ENCODE measurements around the gene NCK2. TPM values are rescaled to one million over a fixed set of nuclear protein-coding genes. Genes with fewer than 3 reads are reported as not detected.
A peak's percentile ranks its signal among the peaks of the same experiment; 100 is the strongest.

Gene NCK2
- total RNA-seq, 1 donor from 2014 or later: 31.0 TPM

DNA sequence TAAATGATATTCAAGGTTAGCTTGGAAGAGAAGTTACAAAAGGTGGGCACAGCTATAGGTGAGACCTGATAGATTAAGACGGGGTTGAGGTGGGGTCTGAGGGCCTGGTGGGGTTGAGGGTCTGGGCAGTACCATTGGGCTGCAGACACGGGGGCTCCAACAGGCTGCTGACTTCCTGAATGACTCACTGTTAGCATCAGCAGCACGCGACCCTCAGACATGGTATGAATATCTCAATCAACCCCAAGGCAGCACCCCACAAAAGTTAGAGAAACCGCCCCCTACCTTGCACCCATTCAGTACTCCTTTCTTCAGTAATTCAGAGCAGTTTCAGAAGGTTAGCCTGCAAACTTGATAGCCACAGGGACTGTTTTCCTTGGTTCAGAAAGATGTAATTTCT lies 10.8 kb upstream of the NCK2 start:
- no peak for DNase-seq (ENCODE audit: low spot score)
- ATAC-seq: no peak
- intact Hi-C loops (cut with DNase I): no loop called here

DNA sequence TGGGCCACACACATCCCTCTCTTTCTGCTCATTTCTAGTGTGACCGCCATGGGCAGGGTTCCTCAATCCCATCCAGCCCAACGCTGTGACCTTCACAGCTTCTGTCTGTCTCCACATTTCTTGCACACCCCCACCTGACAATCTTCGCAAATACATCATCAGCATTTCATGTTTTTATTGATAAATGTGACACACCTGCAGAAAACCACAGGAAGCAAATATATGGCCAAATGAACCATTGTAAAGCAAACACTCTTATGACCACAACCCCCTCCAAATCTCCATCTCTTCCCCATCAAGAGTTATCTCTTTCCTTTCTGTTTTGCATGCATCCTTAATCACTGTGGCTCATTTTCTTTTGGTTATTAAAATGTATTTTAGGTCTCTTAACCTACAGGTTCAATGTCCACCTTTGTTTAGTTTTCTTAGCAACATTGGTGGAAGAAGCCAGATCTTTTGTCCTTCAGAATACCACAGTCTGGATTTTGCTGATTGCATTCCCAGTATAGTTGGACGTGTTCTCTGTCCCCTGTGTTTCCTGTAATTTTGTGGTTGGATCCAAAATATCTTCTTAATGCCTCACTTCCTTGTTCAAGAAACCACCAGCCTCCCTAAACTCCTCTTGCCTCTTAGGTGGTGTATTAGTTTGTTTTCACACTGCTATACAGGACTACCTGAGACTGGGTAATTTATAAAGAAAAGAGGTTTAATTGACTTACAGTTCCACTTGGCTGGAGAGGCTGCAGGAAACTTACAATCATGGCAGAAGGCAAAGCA lies 9.8 kb upstream of the NCK2 start:
- intact Hi-C loops (cut with DNase I): no loop called here
- DNase-seq (ENCODE audit: low spot score) (no peak), ATAC-seq (no peak)

- intact Hi-C loops (cut with DNase I): no loop called here
- ATAC-seq (no peak), DNase-seq (ENCODE audit: low spot score) (no peak)
Observed at GRCh38 chr2:105736145-105736544, 8.6 kb upstream of the NCK2 start.

DNA sequence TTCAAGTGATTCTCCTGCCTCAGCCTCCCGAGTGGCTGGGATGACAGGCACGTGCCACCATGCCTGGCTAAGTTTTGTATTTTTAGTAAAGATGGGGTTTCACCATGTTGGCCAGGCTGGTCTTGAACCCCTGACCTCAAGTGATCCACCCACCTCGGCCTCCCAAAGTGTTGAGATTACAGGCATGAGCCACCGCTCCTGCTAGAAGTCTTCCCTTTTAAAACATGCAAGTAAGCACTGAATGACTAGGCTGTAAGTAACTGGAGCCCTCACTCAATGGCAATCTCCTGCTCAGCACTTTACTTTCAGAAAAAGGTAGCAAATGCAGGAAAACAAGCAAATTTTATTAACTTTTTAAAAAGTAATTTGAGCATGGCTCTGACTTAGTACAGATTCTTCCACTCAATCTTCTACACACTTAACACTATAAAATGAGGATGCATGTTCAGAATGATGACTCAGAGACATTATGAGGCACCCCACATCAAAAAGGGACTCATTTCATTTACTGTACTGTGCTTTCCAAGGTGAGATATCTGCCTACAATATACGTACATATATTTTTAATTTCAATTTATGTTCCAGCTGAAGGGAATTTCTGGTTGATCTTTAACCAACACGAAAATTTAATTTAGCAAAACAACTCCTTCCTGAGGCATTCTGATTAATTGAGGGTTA lies 6.6 kb upstream of the NCK2 start:
- DNase-seq (ENCODE audit: low spot score) (no peak), ATAC-seq (no peak)
- intact Hi-C loops (cut with DNase I): no loop called here

GRCh38 chr2:105738658-105739241 lies 6.0 kb upstream of the NCK2 start:
- ATAC-seq (no peak), DNase-seq (ENCODE audit: low spot score) (no peak)
- intact Hi-C loops (cut with DNase I): no loop called here

DNA sequence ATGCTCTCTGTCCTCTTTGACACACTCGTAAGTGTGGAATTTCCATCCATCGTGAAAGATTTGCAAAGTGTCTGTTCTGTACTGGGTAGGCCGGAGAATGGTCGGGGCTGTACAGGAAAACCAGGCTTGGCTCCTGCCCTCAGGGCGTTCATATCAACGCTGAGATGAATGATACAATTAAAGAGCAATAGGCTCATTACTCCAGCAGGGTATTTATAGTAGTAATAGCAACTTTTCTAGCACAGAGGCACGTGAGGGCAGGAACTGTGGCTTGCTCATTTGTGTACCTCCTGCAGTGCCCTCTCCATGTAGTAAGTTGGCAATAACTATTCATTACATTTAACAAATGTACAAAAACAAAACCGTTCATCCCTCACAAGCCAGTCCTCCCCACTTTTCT lies 5.3 kb upstream of the NCK2 start:
- DNase-seq (ENCODE audit: low spot score): no peak
- intact Hi-C loops (cut with DNase I): no loop called here
- ATAC-seq: no peak

- intact Hi-C loops (cut with DNase I): no loop called here
- no peak for ATAC-seq
- DNase-seq (ENCODE audit: low spot score): no peak
Observed at GRCh38 chr2:105739944-105740530, 4.7 kb upstream of the NCK2 start.

- intact Hi-C loops (cut with DNase I): no loop called here
- DNase-seq (ENCODE audit: low spot score): no peak
- no peak for ATAC-seq
Observed at GRCh38 chr2:105741174-105741573, 3.5 kb upstream of the NCK2 start.

DNA sequence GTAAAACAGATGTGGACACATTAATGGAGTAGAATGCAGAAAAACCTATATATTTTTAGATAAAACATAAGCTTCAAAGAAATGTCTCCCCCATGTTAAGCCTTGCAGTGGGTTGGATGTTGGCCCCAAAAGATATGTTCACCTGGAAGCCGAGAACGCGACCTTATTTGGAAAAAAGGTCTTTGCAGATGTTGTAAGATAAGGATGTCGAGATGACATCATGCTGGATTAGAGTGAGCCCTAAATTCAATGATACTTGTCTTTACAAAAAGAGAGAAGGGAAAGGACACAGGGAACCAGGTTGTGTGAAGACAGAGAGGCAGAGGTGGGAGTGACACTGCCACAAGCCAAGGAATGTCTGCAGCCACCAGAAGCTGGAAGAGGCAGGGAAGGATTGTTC lies 3.1 kb upstream of the NCK2 start:
- ATAC-seq (no peak), DNase-seq (ENCODE audit: low spot score) (no peak)
- intact Hi-C loops (cut with DNase I): no loop called here

DNA sequence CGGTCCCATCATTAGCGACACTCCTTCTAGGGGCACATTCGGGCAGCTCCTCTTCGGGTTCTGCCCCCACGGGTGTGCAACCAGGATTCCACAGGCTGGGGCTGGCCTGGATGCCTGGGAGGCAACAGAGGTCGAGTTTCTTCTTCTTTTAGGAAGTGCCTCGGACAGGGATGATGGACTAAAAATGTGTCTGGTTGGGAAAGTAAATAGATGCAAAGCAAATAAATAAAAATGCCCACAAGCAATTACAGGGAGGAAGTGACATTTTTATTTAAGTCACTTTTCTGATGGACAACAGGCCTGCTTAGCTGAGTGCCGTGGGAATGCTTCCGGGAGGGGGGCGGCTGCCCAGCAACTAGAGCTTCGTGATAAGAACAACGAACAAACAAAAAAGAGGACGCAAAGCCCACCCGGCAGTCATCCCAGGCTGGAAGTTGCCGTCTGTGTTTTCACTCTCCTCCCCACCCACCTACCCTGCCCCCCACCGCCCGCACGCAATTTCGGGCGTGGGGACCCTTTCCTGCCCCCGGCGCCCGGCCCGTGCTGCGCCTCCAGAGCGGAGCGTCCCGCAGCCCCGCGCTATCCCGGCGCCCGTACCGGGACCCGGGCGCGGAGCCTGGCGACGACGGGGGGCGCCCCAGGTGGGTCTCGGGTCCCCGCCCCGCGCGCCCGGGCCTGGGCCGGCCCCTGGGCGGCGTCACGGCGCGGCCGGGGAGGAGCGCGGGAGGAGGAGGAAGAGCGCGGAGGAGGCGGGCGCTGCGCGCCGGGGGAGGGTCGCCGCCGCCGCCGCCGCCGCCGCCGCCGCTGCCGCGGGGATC lies 412 bp upstream of the NCK2 start:
- intact Hi-C loops (cut with DNase I): no loop called here
- DNase-seq (ENCODE audit: low spot score) (peak; percentile 78), ATAC-seq (peak; percentile 91)

DNA sequence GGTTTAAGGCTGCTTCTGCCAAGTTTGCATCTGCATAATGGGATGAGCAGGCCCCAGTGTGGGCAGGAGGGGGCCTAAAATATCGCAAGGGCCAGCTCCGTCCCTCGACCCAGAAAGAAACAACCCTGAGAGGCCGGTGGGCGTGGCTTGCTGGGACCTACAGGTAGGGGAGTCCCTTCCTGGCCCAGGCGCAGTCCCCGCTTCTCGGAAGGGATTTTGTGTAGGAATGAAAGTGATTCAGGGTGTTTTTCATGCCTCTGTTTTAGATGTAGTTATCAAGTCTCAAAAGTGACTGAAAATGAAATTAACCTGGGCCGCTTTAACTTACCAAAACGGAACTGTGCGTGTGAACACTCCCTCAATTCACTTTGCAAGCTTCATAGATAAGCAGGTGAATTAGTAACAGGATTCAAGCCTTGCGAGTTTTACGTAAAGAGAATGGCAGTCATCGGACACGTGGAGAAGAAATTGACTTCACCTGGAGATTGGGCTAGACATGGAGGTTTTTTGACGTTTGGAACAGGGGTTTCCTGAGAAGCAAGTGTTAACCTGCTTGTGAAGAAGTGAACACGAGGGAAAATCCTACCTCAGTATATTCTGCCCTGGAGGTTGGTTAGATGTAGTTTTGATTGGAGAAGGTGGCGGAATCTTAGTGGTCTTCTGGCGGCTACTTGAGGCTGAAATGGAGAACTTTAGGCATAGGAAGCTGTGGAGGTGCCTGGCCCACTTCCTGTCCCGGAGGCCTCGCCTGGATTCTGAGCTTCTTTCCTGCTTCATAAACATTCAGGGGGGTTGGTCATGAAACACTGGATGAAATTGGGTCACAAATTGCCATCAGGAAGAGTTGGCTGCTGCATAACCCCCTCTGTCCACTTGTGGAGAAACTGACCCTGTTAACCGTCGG lies 1.7 kb downstream of the NCK2 start:
- DNase-seq (ENCODE audit: low spot score) (peak; percentile 74), ATAC-seq (no peak)
- intact Hi-C loops (cut with DNase I): no loop called here

GRCh38 chr2:105747254-105747894 lies 2.7 kb downstream of the NCK2 start:
- DNase-seq (ENCODE audit: low spot score) (no peak), ATAC-seq (no peak)
- intact Hi-C loops (cut with DNase I): no loop called here

- intact Hi-C loops (cut with DNase I): no loop called here
- ATAC-seq: no peak
- DNase-seq (ENCODE audit: low spot score): no peak
Observed at GRCh38 chr2:105747991-105748390, 3.3 kb downstream of the NCK2 start.

DNA sequence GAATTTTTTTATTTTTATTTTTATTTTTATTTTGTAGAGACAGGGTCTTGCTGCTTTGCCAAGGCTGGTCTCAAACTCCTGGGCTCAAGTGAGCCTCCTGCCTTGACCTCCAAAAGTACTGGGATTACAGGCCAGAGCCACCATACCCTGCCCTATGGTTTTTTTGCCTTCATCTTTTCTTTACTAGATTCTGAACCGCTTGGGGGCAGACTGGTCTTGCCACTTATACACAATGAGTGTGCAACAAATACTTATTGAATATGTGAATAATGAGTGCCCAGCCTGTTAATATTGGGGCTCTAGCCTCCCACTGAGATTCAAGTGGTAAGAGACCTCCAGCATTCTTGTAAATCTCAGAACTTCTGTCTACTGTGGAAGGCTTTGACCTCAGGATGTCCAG lies 3.9 kb downstream of the NCK2 start:
- intact Hi-C loops (cut with DNase I): no loop called here
- DNase-seq (ENCODE audit: low spot score): no peak
- no peak for ATAC-seq

- no peak for ATAC-seq
- DNase-seq (ENCODE audit: low spot score): no peak
- intact Hi-C loops (cut with DNase I): no loop called here
Observed at GRCh38 chr2:105749583-105750400, 5.1 kb downstream of the NCK2 start.

DNA sequence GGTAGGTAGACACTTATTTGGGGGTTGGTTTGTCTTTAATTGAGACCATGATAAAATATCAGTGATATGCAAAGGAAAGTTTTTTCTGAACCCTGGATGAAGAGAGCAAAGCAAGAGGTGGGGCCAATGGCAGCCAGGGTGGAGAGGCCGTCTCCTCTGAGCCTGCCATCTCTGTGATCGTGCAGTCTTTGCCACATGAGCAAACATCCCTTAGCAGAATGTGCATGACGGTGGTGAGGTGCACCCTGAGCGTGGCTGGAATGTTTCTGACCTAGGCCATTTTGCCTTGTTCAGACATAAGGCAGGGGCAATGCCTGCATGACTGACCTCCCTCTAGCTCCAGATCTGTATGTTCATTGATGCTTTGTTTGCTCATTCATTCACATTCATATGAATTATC lies 6.0 kb downstream of the NCK2 start:
- no peak for ATAC-seq
- intact Hi-C loops (cut with DNase I): no loop called here
- DNase-seq (ENCODE audit: low spot score): no peak

DNA sequence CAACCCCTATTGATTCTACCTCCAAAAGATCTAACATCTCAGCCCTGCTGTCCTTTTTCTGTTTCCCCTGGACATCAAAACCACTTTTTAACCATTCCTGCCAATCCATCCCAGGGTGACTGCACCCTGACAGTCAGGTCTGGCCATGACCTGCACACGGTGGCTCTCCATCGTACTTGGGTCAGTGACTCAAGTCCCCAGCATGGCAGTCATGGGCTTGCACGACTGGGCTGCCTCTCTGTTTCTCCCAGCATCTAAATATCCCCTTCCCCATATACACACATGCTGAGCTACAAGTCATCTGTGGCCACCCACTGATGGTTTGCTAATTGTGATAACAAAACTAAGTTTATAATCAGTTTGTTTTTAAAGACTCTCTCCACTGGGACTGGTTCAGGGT lies 6.6 kb downstream of the NCK2 start:
- DNase-seq (ENCODE audit: low spot score): no peak
- ATAC-seq: no peak
- intact Hi-C loops (cut with DNase I): no loop called here

Data from sciatic nerve (tissue), 2 donors.